Vagina (tissue), 2 donors: Measurements from ENCODE around the gene ATP5MC2. TPM values are rescaled to one million over a fixed set of nuclear protein-coding genes. Genes with fewer than 3 reads are reported as not detected.
"Not testable (repeated sequence)": the region's sequence is repeated elsewhere in the genome, so short reads cannot be mapped to it uniquely, and the experiment has no call there.

Experiments
- DNase-seq, 2 donors: peaks; one replicate each; pipeline ENCODE4 v3.0.0-alpha.2; 2017; ENCODE audit errors: extremely low spot score in 2 of 2
- H3K27ac ChIP-seq: fragments of 200-600 bp; sonication (generic); one replicate; pipeline ENCODE4 v1.5.1; 2019
- H3K27me3 ChIP-seq: fragments of 200-600 bp; sonication (generic); one replicate; pipeline ENCODE4 v1.5.1; 2019
- H3K36me3 ChIP-seq, 2 donors: fragments of 200-600 bp; sonication (generic); one replicate each; pipeline ENCODE4 v1.5.1; 2017 to 2019
- H3K4me1 ChIP-seq: fragments of 200-600 bp; sonication (generic); one replicate; pipeline ENCODE4 v1.5.1; 2019
- H3K4me3 ChIP-seq, 2 donors: fragments of 200-600 bp; sonication (generic); 1 replicate in 1 of 2; 2 replicates in 1 of 2; pipeline ENCODE4 v1.5.1; 2016 to 2019
- H3K9me3 ChIP-seq: fragments of 200-600 bp; sonication (generic); one replicate; pipeline ENCODE4 v1.5.1; 2019
- CTCF ChIP-seq, 3 experiments: fragments of 450-650 bp in 2 of 3; fragments of 200-600 bp in 1 of 3; sonication (generic) in 1 of 3; IDR thresholded peaks; one replicate each; pipeline ENCODE4 v1.5.1; 2017 to 2019; ENCODE audit warnings: antibody characterized with exemption in 3 of 3, mild to moderate bottlenecking in 2 of 3, moderate library complexity in 2 of 3
- POLR2A ChIP-seq, 2 donors: fragments of 450-650 bp; IDR thresholded peaks; one replicate each; pipeline ENCODE4 v1.6.1; 2017; ENCODE audit warnings: antibody characterized with exemption in 2 of 2, mild to moderate bottlenecking in 2 of 2, moderate library complexity in 2 of 2
- POLR2AphosphoS5 ChIP-seq, 2 donors: sonication (generic); formaldehyde crosslinking; IDR thresholded peaks; one replicate each; pipeline ENCODE4 v1.9.0; 2017; ENCODE audit warnings: antibody characterized with exemption in 2 of 2, mild to moderate bottlenecking in 2 of 2, low read depth in 1 of 2; ENCODE audit not compliant: insufficient read depth in 1 of 2
- intact Hi-C: fragments of 100-400 bp; cut with DNase I; formaldehyde crosslinking; loops from one replicate; pipeline ENCODE4 v1.15.1; 2023
- total RNA-seq: library from RNA; depleted of rRNA; stranded (reverse); fragments of >200 nt; gene quantifications from one replicate; pipeline ENCODE4 v1.2.3, GENCODE V29; 2016

The ATP5MC2 gene
- total RNA-seq, result 311 TPM

- intact Hi-C loops, result loop anchor here (2.0 to 5.0 kb wide), 2 partner anchors 49 to 133 kb away; partner anchors contain the start of gene ATF7
- peaks cover 43% of the 10 kb centered on the region for H3K4me1 ChIP-seq
Measured at GRCh38 chr12:53675701-53676607, at the start of gene ATP5MC2. Gene ATP5MC2 (minus strand): TSS chr12:53676083. CDS start chr12:53672614, 3,469 bp downstream.

GRCh38 chr12:53722450-53723041, 46.7 kb upstream of the ATP5MC2 start:
- Histone ChIP-seq H3K4me1 (peaks cover 22% of the 10 kb centered on the region), H3K4me3 (no peak overlapping the region), H3K36me3 (peaks cover 0 to 72% of the 10 kb centered on the region in 2 donors), H3K9me3 (no peaks in the 10 kb centered on the region), H3K27me3 (no peaks in the 10 kb centered on the region), H3K27ac (no peak overlapping the region)
- intact Hi-C loops, result no loop called here
- no peak for DNase-seq
- TF ChIP-seq POLR2AphosphoS5 (IDR thresholded peaks at IDR 0.05; ENCODE audit: insufficient read depth in 1 of 2, low read depth in 1 of 2) (no peak), POLR2A (IDR thresholded peaks at IDR 0.05) (no peak), CTCF (IDR thresholded peaks at IDR 0.05) (no peak)

More at GRCh38 chr12:53675701-53676607, at the start of gene ATP5MC2:
- peak; percentile 99 for DNase-seq
- H3K4me3 ChIP-seq, result peak within 1 kb of the TSS; percentile 69 to 85
- H3K27ac ChIP-seq, result peak within 1 kb of the TSS; percentile 93
- no peaks in the 10 kb centered on the region for H3K27me3 ChIP-seq
- H3K36me3 ChIP-seq, result peaks cover 0 to 22% of the 10 kb centered on the region in 2 donors
- TF ChIP-seq CTCF (IDR thresholded peaks at IDR 0.05) (peak; percentile 95 to 100 (median 99)), POLR2AphosphoS5 (IDR thresholded peaks at IDR 0.05; ENCODE audit: insufficient read depth in 1 of 2, low read depth in 1 of 2) (peak; percentile 92 to 99), POLR2A (IDR thresholded peaks at IDR 0.05) (peak in 1 of 2 donors; percentile 53)
- H3K9me3 ChIP-seq, result no peaks in the 10 kb centered on the region

DNA sequence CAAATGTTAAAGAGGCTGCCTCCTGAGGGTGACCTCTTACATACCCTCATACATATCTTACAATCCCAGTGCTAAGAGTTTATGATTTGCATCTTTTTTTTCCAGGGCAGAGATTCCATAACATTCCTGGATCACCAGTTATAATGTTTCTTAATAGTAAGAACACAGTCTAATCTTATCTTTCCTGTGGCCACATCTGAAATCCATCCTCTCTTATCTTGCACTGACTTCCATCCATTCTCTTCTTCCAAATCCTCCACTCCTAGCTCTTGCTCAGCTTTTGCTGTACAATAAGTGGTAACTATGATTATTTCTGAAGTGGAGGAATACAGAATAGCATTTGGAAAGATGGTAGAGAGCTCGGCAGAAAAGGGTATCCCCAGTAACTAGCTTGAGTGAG, 45.1 kb upstream of the ATP5MC2 start:
- H3K36me3 ChIP-seq, result peaks cover 0 to 80% of the 10 kb centered on the region in 2 donors
- no peaks in the 10 kb centered on the region for H3K9me3 ChIP-seq
- H3K27ac ChIP-seq, result no peak overlapping the region
- no peak for TF ChIP-seq POLR2AphosphoS5 (IDR thresholded peaks at IDR 0.05; ENCODE audit: insufficient read depth in 1 of 2, low read depth in 1 of 2)
- no peak for TF ChIP-seq POLR2A (IDR thresholded peaks at IDR 0.05)
- TF ChIP-seq CTCF (IDR thresholded peaks at IDR 0.05), result no peak
- peaks cover 12% of the 10 kb centered on the region for H3K4me1 ChIP-seq
- H3K4me3 ChIP-seq, result no peak overlapping the region
- H3K27me3 ChIP-seq, result no peaks in the 10 kb centered on the region
- intact Hi-C loops, result no loop called here
- DNase-seq, result no peak

GRCh38 chr12:53719649-53720048, 43.8 kb upstream of the ATP5MC2 start:
- intact Hi-C loops, result no loop called here
- Histone ChIP-seq H3K4me1 (no peaks in the 10 kb centered on the region), H3K9me3 (no peaks in the 10 kb centered on the region), H3K27ac (no peak overlapping the region), H3K27me3 (no peaks in the 10 kb centered on the region), H3K36me3 (peaks cover 0 to 89% of the 10 kb centered on the region in 2 donors), H3K4me3 (no peak overlapping the region)
- DNase-seq, result no peak
- no peak for TF ChIP-seq POLR2A (IDR thresholded peaks at IDR 0.05)
- TF ChIP-seq POLR2AphosphoS5 (IDR thresholded peaks at IDR 0.05; ENCODE audit: insufficient read depth in 1 of 2, low read depth in 1 of 2), result no peak
- no peak for TF ChIP-seq CTCF (IDR thresholded peaks at IDR 0.05)

DNA sequence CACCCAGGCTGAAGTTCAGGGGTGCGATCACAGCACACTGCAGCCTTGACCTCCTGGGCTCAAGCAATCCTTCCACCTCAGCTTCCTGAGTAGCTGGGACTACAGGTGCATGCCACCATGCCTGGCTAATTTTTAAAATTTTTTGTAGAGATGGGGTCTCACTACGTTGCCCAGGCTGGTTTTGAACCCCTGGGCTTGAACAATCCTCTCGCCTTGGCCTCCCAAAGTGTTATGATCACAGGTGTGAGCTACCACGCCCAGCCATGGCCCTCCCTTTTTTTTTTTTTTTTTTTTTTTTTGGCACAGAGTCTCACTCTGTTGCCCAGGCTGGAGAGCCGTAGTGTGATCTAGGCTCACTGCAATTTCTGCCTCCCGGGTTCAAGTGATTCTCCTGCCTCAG, 42.7 kb upstream of the ATP5MC2 start:
- H3K36me3 ChIP-seq, result peaks cover 0 to 89% of the 10 kb centered on the region in 2 donors
- H3K9me3 ChIP-seq, H3K4me1 ChIP-seq, H3K4me3 ChIP-seq, intact Hi-C loops, H3K27ac ChIP-seq, DNase-seq, H3K27me3 ChIP-seq: not testable (repeated sequence)
